HepG2 (cell line): ENCODE measurements around the gene COL4A2.

Experiments used
- BRCA1 ChIP-seq: sonication (generic); formaldehyde crosslinking; IDR thresholded peaks from 2 replicates; pipeline ENCODE4 v1.4.0; 2020; ENCODE audit warnings: missing genetic modification reagents
- FOXP1 ChIP-seq, 2 experiments: fragments of 450-650 bp in 1 of 2; IDR thresholded peaks; 2 replicates each; pipeline ENCODE4 v1.6.1; 2017 to 2018; ENCODE audit warnings: antibody characterized with exemption in 1 of 2
- HNRNPLL ChIP-seq: fragments of 200-400 bp; formaldehyde crosslinking; IDR thresholded peaks from 2 replicates; pipeline ENCODE4 v1.6.1; 2017; ENCODE audit warnings: mild to moderate bottlenecking, low read depth, low read length; ENCODE audit not compliant: poor library complexity, severe bottlenecking
- PHF20 ChIP-seq: sonication (generic); formaldehyde crosslinking; IDR thresholded peaks from 2 replicates; pipeline ENCODE4 v1.5.0; 2020; ENCODE audit warnings: mild to moderate bottlenecking, missing genetic modification reagents
- RAD21 ChIP-seq: fragments of 450-650 bp; formaldehyde crosslinking; IDR thresholded peaks from 2 replicates; pipeline ENCODE4 v1.5.0; 2020; ENCODE audit warnings: mild to moderate bottlenecking
- SP1 ChIP-seq, 2 experiments: fragments of 450-650 bp in 1 of 2; sonication (generic) in 1 of 2; formaldehyde crosslinking in 1 of 2; IDR thresholded peaks; 2 replicates each; pipeline versions ENCODE4 v1.4.0 to v1.6.1; 2016 to 2020; ENCODE audit warnings: missing genetic modification reagents in 1 of 2
- SP5 ChIP-seq: IDR thresholded peaks from 2 replicates; pipeline ENCODE4 v1.6.1; 2016; ENCODE audit warnings: low read depth, borderline replicate concordance
- ZNF124 ChIP-seq: sonication (generic); formaldehyde crosslinking; IDR thresholded peaks from 2 replicates; pipeline ENCODE4 v1.4.0; 2020; ENCODE audit warnings: missing genetic modification reagents
- TF ChIP-seq, protein P1 (sequence below): sonication (generic); formaldehyde crosslinking; IDR thresholded peaks from 2 replicates; pipeline ENCODE4 v1.5.0; 2020; ENCODE audit warnings: missing genetic modification reagents, mild to moderate bottlenecking, borderline replicate concordance
- TF ChIP-seq, protein P2 (sequence below): IDR thresholded peaks from 2 replicates; pipeline ENCODE4 v1.6.1; 2012; ENCODE audit warnings: low read length, improper control_type of control experiment
- TF ChIP-seq, protein P3 (sequence below), 2 experiments: IDR thresholded peaks; 2 replicates each; pipeline ENCODE4 v1.6.1; 2011 to 2012; ENCODE audit warnings: low read length in 2 of 2, borderline replicate concordance in 1 of 2, low read depth in 1 of 2, mild to moderate bottlenecking in 1 of 2, moderate library complexity in 1 of 2
- TF ChIP-seq, protein P4 (sequence below): sonication (generic); formaldehyde crosslinking; IDR thresholded peaks from 2 replicates; pipeline ENCODE4 v1.4.0; 2020; ENCODE audit warnings: missing genetic modification reagents, borderline replicate concordance
- TF ChIP-seq, protein P5 (sequence below): sonication (generic); formaldehyde crosslinking; IDR thresholded peaks from 2 replicates; pipeline ENCODE4 v1.5.0; 2020; ENCODE audit warnings: missing genetic modification reagents

DNA sequence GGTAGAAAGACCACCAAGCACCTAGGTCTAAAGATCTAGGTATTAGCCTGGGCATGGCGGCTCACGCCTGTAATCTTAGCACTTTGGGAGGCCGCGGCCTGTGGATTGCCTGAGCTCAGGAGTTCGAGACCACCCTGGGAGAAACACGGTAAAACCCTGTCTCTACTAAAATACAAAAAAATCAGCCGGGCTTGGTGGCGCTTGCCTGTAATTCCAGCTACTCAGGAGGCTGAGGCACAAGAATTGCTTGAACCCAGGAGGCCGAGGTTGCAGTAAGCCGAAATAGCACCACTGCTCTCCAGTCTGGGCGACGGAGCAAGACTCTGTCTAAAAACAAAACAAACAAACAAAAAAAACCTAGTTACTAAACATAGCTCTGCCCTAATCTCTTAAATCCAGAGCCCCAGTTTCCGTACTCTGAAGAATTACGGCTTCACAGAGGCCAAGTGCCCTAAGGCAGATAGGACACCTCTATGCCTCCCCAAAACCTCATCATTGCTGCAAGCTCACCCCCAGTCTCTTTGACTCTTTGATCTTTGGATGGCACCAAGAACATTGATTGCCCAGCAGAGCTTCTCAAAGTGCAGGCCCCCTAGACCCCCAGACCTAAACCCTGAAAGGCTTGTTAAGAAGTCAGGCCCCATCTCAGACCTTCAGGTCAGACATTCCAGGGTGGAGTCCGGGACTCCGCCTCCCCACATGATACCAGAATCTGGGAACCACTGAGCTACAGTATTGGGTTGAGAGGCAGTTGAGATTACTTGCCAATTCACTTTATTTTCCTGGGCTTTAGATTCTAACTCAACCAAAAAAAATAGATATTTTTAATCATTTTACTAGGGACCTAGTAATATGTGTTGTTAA lies 2.8 kb downstream of the COL4A2 start:
- TF ChIP-seq, protein P1, sequence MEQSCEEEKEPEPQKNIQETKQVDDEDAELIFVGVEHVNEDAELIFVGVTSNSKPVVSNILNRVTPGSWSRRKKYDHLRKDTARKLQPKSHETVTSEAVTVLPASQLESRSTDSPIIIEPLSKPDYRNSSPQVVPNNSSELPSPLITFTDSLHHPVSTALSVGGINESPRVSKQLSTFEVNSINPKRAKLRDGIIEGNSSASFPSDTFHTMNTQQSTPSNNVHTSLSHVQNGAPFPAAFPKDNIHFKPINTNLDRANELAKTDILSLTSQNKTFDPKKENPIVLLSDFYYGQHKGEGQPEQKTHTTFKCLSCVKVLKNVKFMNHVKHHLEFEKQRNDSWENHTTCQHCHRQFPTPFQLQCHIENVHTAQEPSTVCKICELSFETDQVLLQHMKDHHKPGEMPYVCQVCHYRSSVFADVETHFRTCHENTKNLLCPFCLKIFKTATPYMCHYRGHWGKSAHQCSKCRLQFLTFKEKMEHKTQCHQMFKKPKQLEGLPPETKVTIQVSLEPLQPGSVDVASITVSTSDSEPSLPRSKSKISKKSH = no peak
- TF ChIP-seq, protein P2, sequence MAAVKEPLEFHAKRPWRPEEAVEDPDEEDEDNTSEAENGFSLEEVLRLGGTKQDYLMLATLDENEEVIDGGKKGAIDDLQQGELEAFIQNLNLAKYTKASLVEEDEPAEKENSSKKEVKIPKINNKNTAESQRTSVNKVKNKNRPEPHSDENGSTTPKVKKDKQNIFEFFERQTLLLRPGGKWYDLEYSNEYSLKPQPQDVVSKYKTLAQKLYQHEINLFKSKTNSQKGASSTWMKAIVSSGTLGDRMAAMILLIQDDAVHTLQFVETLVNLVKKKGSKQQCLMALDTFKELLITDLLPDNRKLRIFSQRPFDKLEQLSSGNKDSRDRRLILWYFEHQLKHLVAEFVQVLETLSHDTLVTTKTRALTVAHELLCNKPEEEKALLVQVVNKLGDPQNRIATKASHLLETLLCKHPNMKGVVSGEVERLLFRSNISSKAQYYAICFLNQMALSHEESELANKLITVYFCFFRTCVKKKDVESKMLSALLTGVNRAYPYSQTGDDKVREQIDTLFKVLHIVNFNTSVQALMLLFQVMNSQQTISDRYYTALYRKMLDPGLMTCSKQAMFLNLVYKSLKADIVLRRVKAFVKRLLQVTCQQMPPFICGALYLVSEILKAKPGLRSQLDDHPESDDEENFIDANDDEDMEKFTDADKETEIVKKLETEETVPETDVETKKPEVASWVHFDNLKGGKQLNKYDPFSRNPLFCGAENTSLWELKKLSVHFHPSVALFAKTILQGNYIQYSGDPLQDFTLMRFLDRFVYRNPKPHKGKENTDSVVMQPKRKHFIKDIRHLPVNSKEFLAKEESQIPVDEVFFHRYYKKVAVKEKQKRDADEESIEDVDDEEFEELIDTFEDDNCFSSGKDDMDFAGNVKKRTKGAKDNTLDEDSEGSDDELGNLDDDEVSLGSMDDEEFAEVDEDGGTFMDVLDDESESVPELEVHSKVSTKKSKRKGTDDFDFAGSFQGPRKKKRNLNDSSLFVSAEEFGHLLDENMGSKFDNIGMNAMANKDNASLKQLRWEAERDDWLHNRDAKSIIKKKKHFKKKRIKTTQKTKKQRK = no peak
- TF ChIP-seq, protein P3, sequence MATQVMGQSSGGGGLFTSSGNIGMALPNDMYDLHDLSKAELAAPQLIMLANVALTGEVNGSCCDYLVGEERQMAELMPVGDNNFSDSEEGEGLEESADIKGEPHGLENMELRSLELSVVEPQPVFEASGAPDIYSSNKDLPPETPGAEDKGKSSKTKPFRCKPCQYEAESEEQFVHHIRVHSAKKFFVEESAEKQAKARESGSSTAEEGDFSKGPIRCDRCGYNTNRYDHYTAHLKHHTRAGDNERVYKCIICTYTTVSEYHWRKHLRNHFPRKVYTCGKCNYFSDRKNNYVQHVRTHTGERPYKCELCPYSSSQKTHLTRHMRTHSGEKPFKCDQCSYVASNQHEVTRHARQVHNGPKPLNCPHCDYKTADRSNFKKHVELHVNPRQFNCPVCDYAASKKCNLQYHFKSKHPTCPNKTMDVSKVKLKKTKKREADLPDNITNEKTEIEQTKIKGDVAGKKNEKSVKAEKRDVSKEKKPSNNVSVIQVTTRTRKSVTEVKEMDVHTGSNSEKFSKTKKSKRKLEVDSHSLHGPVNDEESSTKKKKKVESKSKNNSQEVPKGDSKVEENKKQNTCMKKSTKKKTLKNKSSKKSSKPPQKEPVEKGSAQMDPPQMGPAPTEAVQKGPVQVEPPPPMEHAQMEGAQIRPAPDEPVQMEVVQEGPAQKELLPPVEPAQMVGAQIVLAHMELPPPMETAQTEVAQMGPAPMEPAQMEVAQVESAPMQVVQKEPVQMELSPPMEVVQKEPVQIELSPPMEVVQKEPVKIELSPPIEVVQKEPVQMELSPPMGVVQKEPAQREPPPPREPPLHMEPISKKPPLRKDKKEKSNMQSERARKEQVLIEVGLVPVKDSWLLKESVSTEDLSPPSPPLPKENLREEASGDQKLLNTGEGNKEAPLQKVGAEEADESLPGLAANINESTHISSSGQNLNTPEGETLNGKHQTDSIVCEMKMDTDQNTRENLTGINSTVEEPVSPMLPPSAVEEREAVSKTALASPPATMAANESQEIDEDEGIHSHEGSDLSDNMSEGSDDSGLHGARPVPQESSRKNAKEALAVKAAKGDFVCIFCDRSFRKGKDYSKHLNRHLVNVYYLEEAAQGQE (IDR thresholded peaks at IDR 0.05; ENCODE audit: borderline replicate concordance in 1 of 2, low read depth in 1 of 2, low read length in 2 of 2) = no peak
- TF ChIP-seq BRCA1 (CRISPR knock-in tag) = no peak
- TF ChIP-seq RAD21 (CRISPR knock-in tag) = no peak
- no peak for TF ChIP-seq FOXP1 (IDR thresholded peaks at IDR 0.05)
- TF ChIP-seq FOXP1 (CRISPR knock-in tag; IDR thresholded peaks at IDR 0.05) = no peak
- TF ChIP-seq PHF20 = no peak
- TF ChIP-seq, protein P4, sequence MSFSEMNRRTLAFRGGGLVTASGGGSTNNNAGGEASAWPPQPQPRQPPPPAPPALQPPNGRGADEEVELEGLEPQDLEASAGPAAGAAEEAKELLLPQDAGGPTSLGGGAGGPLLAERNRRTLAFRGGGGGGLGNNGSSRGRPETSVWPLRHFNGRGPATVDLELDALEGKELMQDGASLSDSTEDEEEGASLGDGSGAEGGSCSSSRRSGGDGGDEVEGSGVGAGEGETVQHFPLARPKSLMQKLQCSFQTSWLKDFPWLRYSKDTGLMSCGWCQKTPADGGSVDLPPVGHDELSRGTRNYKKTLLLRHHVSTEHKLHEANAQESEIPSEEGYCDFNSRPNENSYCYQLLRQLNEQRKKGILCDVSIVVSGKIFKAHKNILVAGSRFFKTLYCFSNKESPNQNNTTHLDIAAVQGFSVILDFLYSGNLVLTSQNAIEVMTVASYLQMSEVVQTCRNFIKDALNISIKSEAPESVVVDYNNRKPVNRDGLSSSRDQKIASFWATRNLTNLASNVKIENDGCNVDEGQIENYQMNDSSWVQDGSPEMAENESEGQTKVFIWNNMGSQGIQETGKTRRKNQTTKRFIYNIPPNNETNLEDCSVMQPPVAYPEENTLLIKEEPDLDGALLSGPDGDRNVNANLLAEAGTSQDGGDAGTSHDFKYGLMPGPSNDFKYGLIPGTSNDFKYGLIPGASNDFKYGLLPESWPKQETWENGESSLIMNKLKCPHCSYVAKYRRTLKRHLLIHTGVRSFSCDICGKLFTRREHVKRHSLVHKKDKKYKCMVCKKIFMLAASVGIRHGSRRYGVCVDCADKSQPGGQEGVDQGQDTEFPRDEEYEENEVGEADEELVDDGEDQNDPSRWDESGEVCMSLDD = no peak
- TF ChIP-seq, protein P5, sequence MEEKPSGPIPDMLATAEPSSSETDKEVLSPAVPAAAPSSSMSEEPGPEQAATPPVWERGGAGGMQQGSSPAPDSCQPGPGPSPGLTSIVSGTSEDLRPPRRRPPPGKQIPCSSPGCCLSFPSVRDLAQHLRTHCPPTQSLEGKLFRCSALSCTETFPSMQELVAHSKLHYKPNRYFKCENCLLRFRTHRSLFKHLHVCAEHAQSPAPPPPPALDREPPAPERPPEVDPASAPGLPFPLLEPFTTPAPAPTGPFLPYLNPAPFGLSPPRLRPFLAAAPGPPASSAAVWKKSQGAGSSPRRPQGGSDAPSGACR (CRISPR knock-in tag) = no peak
- TF ChIP-seq HNRNPLL = no peak
- TF ChIP-seq ZNF124 = no peak
- no peak for TF ChIP-seq SP1 (IDR thresholded peaks at IDR 0.05)
- no peak for TF ChIP-seq SP1 (CRISPR knock-in tag; IDR thresholded peaks at IDR 0.05)
- TF ChIP-seq SP5 (CRISPR knock-in tag) = no peak
